ENCODE data around the gene MATN1. TPM values are rescaled to one million over a fixed set of nuclear protein-coding genes. Genes with fewer than 3 reads are reported as not detected.

The MATN1 gene
- total and polyA plus RNA-seq, 9 donors = 0.10 to 0.95 (median 0.51) TPM

GRCh38 chr1:30756206-30756544, 32.8 kb upstream of the MATN1 start:
- no peak for DNase-seq
- Histone ChIP-seq H3K27me3 (no peaks in the 10 kb centered on the region), H3K4me3 (no peak overlapping the region), H3K4me1 (ENCODE audit: insufficient read depth) (no peaks in the 10 kb centered on the region), H3K36me3 (no peaks in the 10 kb centered on the region), H3K27ac (no peak overlapping the region), H3K9me3 (no peaks in the 10 kb centered on the region)
- intact Hi-C loops (cut with DNase I) = no loop called here
- TF ChIP-seq EP300 (IDR thresholded peaks at IDR 0.05) (no peak), POLR2A (IDR thresholded peaks at IDR 0.05) (no peak), CTCF (IDR thresholded peaks at IDR 0.05) (no peak)
- WGBS, 3 donors = 92 to 95% (median 92%) methylated on average over 4 of the region's 4 CpGs

GRCh38 chr1:30755746-30756145, 32.4 kb upstream of the MATN1 start:
- intact Hi-C loops (cut with DNase I) = no loop called here
- Histone ChIP-seq H3K27ac (no peak overlapping the region), H3K4me3 (no peak overlapping the region), H3K36me3 (no peaks in the 10 kb centered on the region), H3K4me1 (ENCODE audit: insufficient read depth) (no peaks in the 10 kb centered on the region), H3K27me3 (no peaks in the 10 kb centered on the region), H3K9me3 (no peaks in the 10 kb centered on the region)
- WGBS, 3 donors = 77 to 92% (median 90%) methylated on average over 4 of the region's 4 CpGs
- no peak for TF ChIP-seq POLR2A (IDR thresholded peaks at IDR 0.05)
- no peak for TF ChIP-seq CTCF (IDR thresholded peaks at IDR 0.05)
- TF ChIP-seq EP300 (IDR thresholded peaks at IDR 0.05) = no peak
- DNase-seq = no peak

- Histone ChIP-seq H3K9me3 (no peaks in the 10 kb centered on the region), H3K36me3 (no peaks in the 10 kb centered on the region), H3K4me3 (no peak overlapping the region), H3K27ac (no peak overlapping the region), H3K27me3 (no peaks in the 10 kb centered on the region), H3K4me1 (ENCODE audit: insufficient read depth) (no peaks in the 10 kb centered on the region)
- 91 to 95% (median 92%) methylated on average over 6 of the region's 6 CpGs for WGBS, 3 donors
- no peak for TF ChIP-seq POLR2A (IDR thresholded peaks at IDR 0.05)
- TF ChIP-seq CTCF (IDR thresholded peaks at IDR 0.05) = no peak
- TF ChIP-seq EP300 (IDR thresholded peaks at IDR 0.05) = no peak
- no peak for DNase-seq
- intact Hi-C loops (cut with DNase I) = no loop called here
These were observed 31.9 kb upstream of the MATN1 start for GRCh38 chr1:30755334-30755733.

- no peaks in the 10 kb centered on the region for H3K4me1 ChIP-seq (ENCODE audit: insufficient read depth)
- H3K36me3 ChIP-seq = no peaks in the 10 kb centered on the region
- H3K4me3 ChIP-seq = no peak overlapping the region
- 92 to 94% (median 93%) methylated on average over 9 of the region's 9 CpGs for WGBS, 3 donors
- H3K9me3 ChIP-seq = no peaks in the 10 kb centered on the region
- intact Hi-C loops (cut with DNase I) = no loop called here
- H3K27ac ChIP-seq = no peak overlapping the region
- TF ChIP-seq CTCF (IDR thresholded peaks at IDR 0.05) (no peak), POLR2A (IDR thresholded peaks at IDR 0.05) (no peak), EP300 (IDR thresholded peaks at IDR 0.05) (no peak)
- H3K27me3 ChIP-seq = no peaks in the 10 kb centered on the region
- DNase-seq = no peak
These were observed 31.3 kb upstream of the MATN1 start for GRCh38 chr1:30754684-30755171.
